ENCODE results near the gene ZBTB38. TPM values are rescaled to one million over a fixed set of nuclear protein-coding genes. Genes with fewer than 3 reads are reported as not detected.

ZBTB38 gene
- total RNA-seq, 1 donor from 2014 or later = 53.9 TPM

DNA sequence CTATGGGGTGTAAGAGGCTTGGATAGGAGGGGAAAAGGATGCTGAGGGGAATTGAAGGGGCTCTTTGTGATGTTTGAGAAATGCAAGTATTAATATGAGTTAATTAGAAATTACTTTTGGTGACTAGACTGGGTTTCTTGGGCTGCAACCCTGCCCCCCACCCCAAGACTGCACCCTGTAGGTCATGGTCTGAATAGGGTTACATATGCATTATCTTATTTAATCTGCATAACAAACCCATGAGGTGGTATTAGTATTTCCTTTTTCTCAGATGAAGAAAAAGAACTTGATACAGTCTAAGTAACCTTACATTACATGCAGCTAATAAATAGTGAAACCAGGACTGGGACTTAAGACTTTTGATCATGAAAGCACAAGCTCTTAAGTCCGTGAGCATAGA lies 5.6 kb upstream of the ZBTB38 start:
- no peak for DNase-seq (ENCODE audit: low read depth in 2 of 2)

- DNase-seq (ENCODE audit: low read depth in 2 of 2) = no peak
Observed at GRCh38 chr3:141365201-141365600, 3.1 kb upstream of the ZBTB38 start.

GRCh38 chr3:141366285-141367037 lies 1.8 kb upstream of the ZBTB38 start:
- DNase-seq (ENCODE audit: low read depth in 2 of 2) = peak in 1 of 2 donors; percentile 72

DNA sequence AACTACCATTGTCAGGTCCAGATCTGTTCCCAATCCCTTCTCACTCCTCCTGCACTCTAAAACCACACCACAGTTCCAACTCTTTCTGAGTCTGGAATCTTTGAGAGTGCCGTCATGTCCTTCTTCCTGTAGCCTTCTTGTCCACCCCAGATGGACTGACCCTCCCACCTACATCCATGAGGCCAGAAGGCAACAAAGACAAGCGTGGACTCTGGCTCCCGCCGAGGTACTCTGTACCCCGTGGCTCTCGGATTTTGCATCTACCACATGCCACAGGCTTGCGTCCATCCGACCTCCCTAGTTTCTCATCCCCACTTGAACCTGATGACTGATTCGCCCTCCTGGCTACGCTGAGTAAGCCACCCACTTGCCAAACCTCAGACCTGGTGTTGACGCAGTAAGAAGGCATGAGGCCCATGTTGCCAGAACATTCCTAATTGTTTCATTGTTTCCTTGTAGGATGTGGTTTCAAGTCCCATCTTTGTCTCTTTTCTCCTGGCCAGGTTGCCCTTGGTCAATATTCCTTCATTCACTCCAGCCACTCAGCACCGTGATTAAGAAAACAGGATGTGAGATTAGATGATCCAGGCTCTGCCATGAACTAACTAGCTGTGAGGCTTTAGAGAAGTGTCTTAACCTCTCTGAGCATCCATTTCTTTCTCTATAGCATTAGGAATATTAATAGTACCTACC lies 1.1 kb upstream of the ZBTB38 start:
- peak in 1 of 2 donors; percentile 89 for DNase-seq (ENCODE audit: low read depth in 2 of 2)

DNA sequence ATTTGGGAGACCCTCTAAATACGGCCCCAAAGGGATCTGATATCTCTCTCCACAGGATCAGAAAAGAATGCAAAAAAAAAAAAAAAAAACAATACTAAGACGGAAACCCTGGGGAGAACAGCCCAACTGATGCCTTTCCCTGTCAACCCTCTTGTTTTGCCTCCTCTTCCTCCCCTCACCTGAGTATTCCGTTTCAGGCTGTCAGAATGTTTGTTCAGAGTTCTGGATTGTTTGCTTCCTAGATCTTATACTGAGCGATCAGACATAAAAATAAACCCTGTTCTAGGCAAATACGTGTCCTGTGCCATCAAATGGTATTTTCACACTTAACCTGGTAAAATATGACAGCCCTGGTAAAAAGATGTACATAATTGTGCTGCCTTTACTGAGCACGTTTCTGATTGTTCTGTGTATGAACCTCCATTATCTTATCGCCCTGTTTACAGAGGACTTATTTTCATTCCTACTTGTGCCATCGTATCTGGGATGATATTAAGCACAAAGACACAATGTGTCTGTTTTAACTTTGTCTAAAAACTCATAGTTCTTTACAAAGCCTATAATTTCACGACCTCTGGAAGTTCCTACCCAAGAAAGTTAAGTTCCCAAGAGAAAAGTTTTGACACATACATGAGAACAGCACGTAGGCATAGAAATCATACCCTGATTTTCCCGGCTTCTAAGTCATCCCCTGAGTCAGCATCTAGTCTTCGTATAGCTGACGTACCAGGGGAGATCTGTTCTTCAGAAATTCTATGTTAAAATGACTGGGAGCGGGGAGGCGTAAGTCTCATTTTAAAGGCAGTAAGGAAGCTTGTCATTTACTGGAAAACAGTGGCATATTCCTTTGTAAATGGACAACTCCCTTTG lies 856 bp downstream of the ZBTB38 start:
- DNase-seq (ENCODE audit: low read depth in 2 of 2) = peak in 1 of 2 donors; percentile 79

- peak; percentile 90 to 95 for DNase-seq (ENCODE audit: low read depth in 2 of 2)
Observed at GRCh38 chr3:141370065-141370533, 1.8 kb downstream of the ZBTB38 start.

GRCh38 chr3:141371882-141372281 lies 3.6 kb downstream of the ZBTB38 start:
- no peak for DNase-seq (ENCODE audit: low read depth in 2 of 2)

DNA sequence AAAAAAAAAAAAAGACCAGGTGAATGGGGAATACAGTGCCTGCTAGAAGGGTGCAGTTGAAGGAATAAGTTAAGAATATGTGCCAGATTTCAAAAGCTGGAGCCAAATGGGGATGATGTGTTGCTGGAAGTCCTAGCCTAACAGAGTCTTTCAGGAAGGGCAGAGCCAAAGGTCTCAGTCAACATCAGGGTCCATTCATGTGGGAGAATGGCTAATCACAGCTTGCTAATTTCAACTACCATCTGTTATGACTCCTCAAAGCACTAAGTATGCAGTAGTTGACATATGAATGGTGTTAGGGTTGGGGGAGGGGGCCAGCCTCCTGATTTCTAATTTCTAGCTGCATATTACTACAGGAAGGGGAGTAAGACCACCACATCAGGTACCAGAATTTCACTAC lies 4.4 kb downstream of the ZBTB38 start:
- DNase-seq (ENCODE audit: low read depth in 2 of 2) = no peak

DNA sequence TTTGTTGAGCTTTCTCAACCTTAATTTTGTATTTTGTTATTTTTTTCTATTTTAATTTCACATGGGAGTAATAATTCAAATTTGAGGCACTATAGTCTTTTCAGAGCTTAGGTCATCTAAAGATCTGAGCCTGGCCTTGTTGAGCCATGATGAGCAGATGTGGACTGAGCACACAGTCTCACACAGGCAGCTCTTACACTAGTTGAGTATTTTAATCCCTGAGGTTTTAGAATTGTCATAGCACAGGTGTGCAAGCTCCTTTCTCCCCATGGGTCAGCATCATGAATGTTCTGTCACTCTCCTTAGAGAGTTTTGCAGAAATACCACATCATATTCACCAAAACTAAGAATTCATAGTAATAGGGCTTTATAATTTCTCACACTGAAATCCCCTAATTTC lies 4.9 kb downstream of the ZBTB38 start:
- DNase-seq (ENCODE audit: low read depth in 2 of 2) = no peak

DNA sequence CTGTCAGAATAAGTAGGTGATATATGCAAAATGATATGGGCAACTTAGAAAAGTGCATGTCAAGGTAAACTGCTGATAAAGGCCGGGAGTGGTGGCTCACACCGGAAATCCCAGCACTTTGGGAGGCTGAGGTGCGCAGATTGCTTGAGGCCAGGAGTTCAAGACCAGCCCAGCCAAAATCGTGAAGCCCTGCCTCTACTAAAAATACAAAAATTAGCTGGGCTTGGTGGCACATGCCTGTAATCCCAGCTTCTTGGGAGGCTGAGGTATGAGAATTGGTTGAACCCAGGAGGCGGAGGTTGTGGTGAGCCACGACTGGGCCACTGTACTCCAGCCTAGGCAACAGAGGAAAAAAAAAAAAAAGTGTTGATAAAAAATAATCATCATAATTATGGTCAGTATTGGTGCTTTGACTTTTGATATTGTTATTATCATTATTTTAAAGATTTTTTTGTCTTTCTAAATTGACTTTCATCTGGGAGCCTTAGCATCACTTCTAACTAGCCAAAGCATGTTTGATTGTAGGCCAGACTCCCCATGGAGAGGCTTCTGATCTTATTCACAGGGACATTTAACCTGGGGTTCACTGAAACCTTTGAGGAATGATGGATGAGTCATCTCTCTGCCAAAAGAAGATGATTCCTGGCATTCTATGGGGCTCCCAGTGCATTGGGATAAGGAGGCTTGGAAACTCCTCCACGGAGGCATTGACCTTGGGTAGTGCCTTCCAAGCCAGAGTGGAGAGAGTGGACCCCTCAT lies 5.6 kb downstream of the ZBTB38 start:
- no peak for DNase-seq (ENCODE audit: low read depth in 2 of 2)

DNA sequence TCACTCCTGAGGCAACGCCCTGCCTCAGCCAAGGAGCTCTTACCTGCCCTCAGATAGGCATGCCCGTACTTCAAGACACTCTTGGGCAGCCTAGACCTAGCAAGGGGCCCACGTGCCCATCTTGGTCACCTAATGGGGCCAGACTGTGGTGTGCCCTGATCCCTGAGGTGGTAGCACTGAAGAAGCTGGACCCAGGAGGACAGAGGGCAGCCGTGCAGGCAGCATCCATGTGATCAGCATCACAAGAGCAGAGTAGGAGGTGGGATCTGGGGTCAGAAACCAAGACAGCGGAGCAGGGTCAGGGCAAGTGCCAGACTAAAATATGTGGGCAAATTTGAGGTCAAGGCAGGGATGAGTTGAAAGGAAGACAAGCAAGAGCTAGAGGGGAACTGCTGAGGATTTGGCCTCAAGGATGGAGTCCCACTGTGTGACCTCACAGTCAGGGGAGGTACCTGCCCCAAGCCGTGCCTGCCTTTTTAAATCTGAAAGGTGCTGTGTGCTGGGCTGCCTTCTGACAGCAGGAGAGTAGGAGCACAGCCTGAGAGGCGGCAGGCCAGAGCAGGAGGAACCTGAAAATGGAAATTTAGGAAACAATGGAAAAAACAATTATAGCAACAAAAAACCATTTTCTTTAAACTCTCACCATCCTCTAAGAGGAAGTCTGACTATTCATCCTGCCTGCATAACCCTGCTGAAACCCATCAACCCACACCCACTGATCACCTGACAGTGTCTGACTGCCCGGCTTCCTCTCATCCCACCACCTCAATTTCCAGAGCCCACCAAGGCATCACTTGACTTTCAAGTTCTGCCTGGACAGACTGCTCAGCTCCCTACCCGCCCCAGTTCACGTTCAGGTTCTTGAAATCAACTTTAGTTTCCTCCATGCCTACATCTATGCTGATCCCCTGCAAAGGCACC lies 7.3 kb downstream of the ZBTB38 start:
- no peak for DNase-seq (ENCODE audit: low read depth in 2 of 2)

DNA sequence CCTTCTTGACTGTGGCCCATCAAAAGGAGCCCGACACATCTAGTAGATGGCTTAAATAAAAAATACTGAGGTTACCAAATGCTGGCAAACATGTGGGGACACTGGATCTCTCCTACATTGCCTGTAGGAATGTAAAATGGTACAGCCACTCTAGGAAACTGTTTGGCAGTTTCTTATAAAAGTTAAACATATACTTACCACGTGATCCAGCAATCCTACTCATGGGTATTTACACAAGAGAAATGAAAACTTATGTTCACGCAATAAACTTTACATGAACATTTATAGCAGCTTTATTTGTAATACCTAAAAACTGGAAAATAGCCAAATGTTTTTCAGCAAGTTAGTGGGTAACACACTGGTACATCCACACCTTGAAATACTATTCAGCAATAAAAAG lies 9.1 kb downstream of the ZBTB38 start:
- no peak for DNase-seq (ENCODE audit: low read depth in 2 of 2)

- DNase-seq (ENCODE audit: low read depth in 2 of 2) = no peak
Observed at GRCh38 chr3:141378556-141378955, 10.3 kb downstream of the ZBTB38 start.

DNA sequence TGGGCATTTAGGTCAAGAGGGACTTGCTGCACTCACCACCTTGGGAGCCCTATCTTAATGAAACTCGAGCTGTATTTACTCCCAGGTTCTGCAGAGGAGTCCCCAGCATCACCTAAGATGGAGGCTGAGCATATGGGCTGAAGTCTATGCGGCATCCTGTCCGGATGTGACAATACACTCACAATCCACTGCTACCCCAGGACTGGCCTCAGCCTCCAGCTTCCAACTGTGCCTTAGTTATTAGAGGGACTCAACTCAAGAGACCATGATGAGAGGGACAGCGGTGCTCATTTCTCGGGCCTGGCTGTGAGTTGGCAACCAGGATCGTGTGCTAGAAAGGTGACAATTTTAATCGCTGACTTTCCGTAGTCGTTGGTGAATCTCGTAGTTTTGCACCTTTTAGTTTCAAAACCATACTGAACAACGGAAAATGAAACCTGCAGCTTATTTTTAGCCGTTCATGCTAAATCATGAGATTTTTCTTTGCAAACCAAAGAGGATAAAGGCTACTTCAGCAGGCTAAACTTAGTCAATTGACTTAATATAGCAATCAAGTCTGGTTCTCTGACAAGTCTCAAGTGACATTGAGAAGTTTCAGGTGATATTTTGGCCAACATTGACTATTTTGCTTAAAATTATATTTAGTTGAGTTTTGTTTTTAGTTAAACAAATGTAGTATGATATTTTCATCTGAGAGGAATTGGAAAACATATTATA lies 11.1 kb downstream of the ZBTB38 start:
- no peak for DNase-seq (ENCODE audit: low read depth in 2 of 2)

- DNase-seq (ENCODE audit: low read depth in 2 of 2) = no peak
Observed at GRCh38 chr3:141380279-141380678, 12.0 kb downstream of the ZBTB38 start.

DNA sequence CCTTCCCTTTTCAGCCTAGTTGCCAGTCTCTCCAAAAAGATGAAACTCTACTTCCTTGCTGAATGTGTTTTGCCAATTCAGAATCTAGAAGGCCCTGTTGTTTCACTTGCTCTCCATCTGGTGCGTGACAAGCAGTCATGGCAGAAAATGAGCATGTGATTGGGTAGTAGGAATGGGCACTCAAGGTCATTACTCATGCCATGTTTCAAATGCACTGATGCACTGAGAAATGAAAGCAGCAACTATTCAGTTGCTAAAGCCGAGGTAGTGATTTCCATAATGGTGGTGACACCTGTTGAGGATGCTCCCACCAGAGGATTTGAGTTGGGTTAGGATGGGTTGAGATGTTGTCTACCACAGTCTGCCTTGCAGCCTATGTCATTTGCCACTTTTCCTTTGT lies 12.7 kb downstream of the ZBTB38 start:
- no peak for DNase-seq (ENCODE audit: low read depth in 2 of 2)

DNA sequence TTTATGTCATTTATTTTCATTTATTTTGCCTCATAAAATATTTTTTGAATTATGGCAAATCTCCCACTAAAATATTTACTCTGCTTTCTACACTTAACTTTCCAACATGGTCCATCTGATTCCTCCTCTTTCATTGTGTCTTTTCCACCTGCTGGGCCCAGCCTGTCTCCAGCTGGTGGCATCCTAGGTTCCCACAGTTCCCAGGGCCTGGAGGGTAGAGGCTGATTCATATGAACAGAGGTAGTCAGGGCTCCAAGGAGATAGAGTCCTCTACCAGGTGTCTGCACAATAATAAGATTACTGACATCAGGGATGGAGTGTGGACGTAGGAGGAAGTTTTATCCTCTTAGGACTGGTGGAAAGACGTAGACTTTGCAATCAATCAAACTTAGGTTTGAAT lies 14.3 kb downstream of the ZBTB38 start:
- no peak for DNase-seq (ENCODE audit: low read depth in 2 of 2)

- DNase-seq (ENCODE audit: low read depth in 2 of 2) = no peak
Observed at GRCh38 chr3:141383555-141384129, 15.3 kb downstream of the ZBTB38 start.

- no peak for DNase-seq (ENCODE audit: low read depth in 2 of 2)
Observed at GRCh38 chr3:141384157-141384556, 15.9 kb downstream of the ZBTB38 start.

Data from dermis microvascular lymphatic vessel endothelial cell (primary cell).